Measurements from ENCODE around the gene CLSTN2. TPM values are rescaled to one million over a fixed set of nuclear protein-coding genes. Genes with fewer than 3 reads are reported as not detected.

CLSTN2 gene
- total and polyA plus RNA-seq, 2 of the 13 experiments (the other 11 are each of a cell fraction or from before 2014, with no cell fraction given), result not detected

DNA sequence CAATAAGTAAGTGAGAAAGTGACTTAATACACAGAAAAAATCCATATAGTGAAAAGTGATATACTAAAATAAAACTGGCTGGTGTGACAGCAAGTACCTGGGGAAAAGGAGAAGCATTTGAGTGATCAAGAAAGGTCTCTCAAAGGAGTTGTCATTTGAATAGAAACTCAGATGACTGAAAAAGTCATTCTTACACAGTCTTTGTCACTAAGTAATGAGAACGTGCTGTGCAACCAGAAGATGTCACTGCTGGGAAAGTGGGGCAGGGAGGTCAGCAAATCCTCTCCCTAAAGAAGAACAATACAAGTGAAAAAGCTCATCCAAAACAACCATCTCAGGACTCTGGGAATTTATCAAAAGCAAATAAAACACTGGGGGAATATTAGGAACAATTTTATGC lies 425.3 kb downstream of the CLSTN2 start:
- no peak for FAIRE-seq
- no peak overlapping the region for H2AFZ ChIP-seq (ENCODE audit: low read length)
- no peaks in the 10 kb centered on the region for H3K27me3 ChIP-seq (ENCODE audit: control insufficient read depth in 1 of 2, insufficient read depth in 2 of 2, low read length in 2 of 2)
- H3K27ac ChIP-seq (ENCODE audit: extremely low read length, insufficient read depth, low read length), result no peak overlapping the region
- CTCF ChIA-PET (ENCODE audit: low intra/inter-chr PET ratio, low total read pairs), result no interaction called here
- no peaks in the 10 kb centered on the region for H3K36me3 ChIP-seq (replicated peaks in 1 of 2; ENCODE audit: control insufficient read depth in 1 of 2, insufficient read depth in 2 of 2, low read length in 2 of 2)
- no peak for DNase-seq (ENCODE audit: low spot score)
- TF ChIP-seq, protein P1, sequence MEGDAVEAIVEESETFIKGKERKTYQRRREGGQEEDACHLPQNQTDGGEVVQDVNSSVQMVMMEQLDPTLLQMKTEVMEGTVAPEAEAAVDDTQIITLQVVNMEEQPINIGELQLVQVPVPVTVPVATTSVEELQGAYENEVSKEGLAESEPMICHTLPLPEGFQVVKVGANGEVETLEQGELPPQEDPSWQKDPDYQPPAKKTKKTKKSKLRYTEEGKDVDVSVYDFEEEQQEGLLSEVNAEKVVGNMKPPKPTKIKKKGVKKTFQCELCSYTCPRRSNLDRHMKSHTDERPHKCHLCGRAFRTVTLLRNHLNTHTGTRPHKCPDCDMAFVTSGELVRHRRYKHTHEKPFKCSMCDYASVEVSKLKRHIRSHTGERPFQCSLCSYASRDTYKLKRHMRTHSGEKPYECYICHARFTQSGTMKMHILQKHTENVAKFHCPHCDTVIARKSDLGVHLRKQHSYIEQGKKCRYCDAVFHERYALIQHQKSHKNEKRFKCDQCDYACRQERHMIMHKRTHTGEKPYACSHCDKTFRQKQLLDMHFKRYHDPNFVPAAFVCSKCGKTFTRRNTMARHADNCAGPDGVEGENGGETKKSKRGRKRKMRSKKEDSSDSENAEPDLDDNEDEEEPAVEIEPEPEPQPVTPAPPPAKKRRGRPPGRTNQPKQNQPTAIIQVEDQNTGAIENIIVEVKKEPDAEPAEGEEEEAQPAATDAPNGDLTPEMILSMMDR (CRISPR knock-in tag; IDR thresholded peaks at IDR 0.05), result peak; percentile 25; the same call in 1 of the 2 replicates
- TF ChIP-seq, protein P2, sequence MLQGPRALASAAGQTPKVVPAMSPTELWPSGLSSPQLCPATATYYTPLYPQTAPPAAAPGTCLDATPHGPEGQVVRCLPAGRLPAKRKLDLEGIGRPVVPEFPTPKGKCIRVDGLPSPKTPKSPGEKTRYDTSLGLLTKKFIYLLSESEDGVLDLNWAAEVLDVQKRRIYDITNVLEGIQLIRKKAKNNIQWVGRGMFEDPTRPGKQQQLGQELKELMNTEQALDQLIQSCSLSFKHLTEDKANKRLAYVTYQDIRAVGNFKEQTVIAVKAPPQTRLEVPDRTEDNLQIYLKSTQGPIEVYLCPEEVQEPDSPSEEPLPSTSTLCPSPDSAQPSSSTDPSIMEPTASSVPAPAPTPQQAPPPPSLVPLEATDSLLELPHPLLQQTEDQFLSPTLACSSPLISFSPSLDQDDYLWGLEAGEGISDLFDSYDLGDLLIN (CRISPR knock-in tag; IDR thresholded peaks at IDR 0.05; ENCODE audit: borderline replicate concordance), result no peak
- peak; percentile 24; the same call in 1 of the 2 replicates for TF ChIP-seq STAG1 (CRISPR knock-in tag; IDR thresholded peaks at IDR 0.05)
- no peak for TF ChIP-seq AGO1 (IDR thresholded peaks at IDR 0.05; ENCODE audit: low read depth, low read length, poor library complexity, severe bottlenecking)
- POLR2A ChIA-PET, result no interaction called here
- BruUV-seq (replicated peaks), result no TSS peak
- H3K9me3 ChIP-seq (ENCODE audit: low read length), result no peaks in the 10 kb centered on the region
- ATAC-seq, result no peak
- in situ Hi-C loops (cut with HindIII; ENCODE audit: extremely low pct_ligation_motif_present, low pct_unique_long_range_greater_than_20kb) (no loop called here), intact Hi-C loops (cut with micrococcal nuclease; ENCODE audit: unreplicated experiment) (loop anchor here (1.0 kb wide), 1 partner anchor 377 kb away; no protein-coding TSS in a partner anchor)
- no peaks in the 10 kb centered on the region for H4K20me1 ChIP-seq (ENCODE audit: insufficient read depth, low read length)
- no peak overlapping the region for H3K9ac ChIP-seq (ENCODE audit: insufficient read depth, low read depth, low read length)
- no peak overlapping the region for H3K4me2 ChIP-seq (ENCODE audit: low read depth, low read length)
- no peaks in the 10 kb centered on the region for H3K79me2 ChIP-seq (ENCODE audit: insufficient read depth, low read length)
- H3K4me3 ChIP-seq (replicated peaks in 1 of 3; ENCODE audit: insufficient read depth in 1 of 3, low read depth in 2 of 3, low read length in 3 of 3), result no peak overlapping the region
- WGBS (ENCODE audit: low lambda C conversion rate), result 0% methylated on average over 1 of the region's 1 CpG
- no peaks in the 10 kb centered on the region for H3K4me1 ChIP-seq (ENCODE audit: insufficient read depth, low read length)

DNA sequence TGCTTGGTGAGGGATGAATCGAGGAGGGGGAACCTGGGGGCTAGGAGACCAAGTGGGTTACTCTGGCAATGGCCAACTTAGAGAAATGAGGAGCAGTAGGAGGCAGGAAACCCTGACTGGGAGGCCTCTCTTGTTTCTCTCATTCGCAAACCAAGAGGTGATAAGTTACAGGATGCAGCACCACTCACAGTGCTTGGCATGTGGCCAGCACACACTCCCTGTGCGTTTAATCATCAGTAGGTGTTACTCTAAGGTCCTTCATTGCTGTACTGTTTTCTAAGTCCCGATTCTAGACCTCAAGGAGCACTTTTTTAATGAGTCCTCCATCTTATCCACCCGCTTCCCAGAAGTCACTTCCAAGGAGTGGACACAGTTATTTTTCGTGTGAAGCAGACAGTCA lies 428.8 kb downstream of the CLSTN2 start:
- ChIA-PET POLR2A (no interaction called here), CTCF (ENCODE audit: low intra/inter-chr PET ratio, low total read pairs) (no interaction called here)
- in situ Hi-C loops (cut with HindIII; ENCODE audit: extremely low pct_ligation_motif_present, low pct_unique_long_range_greater_than_20kb) (no loop called here), intact Hi-C loops (cut with micrococcal nuclease; ENCODE audit: unreplicated experiment) (no loop called here)
- Histone ChIP-seq H3K9ac (ENCODE audit: insufficient read depth, low read depth, low read length) (no peak overlapping the region), H3K4me2 (ENCODE audit: low read depth, low read length) (no peak overlapping the region), H3K27ac (ENCODE audit: extremely low read length, insufficient read depth, low read length) (no peak overlapping the region), H2AFZ (ENCODE audit: low read length) (no peak overlapping the region), H3K9me3 (ENCODE audit: low read length) (no peaks in the 10 kb centered on the region), H3K4me3 (replicated peaks in 1 of 3; ENCODE audit: insufficient read depth in 1 of 3, low read depth in 2 of 3, low read length in 3 of 3) (no peak overlapping the region), H3K36me3 (replicated peaks in 1 of 2; ENCODE audit: control insufficient read depth in 1 of 2, insufficient read depth in 2 of 2, low read length in 2 of 2) (no peaks in the 10 kb centered on the region), H4K20me1 (ENCODE audit: insufficient read depth, low read length) (no peaks in the 10 kb centered on the region), H3K4me1 (ENCODE audit: insufficient read depth, low read length) (no peaks in the 10 kb centered on the region), H3K79me2 (ENCODE audit: insufficient read depth, low read length) (no peaks in the 10 kb centered on the region), H3K27me3 (ENCODE audit: control insufficient read depth in 1 of 2, insufficient read depth in 2 of 2, low read length in 2 of 2) (no peaks in the 10 kb centered on the region; a peak in 2 of 5 replicates)
- BruUV-seq (replicated peaks), result no TSS peak
- WGBS (ENCODE audit: low lambda C conversion rate), result 8% methylated on average over 6 of the region's 6 CpGs
- DNase-seq (ENCODE audit: low spot score), result no peak
- no peak for ATAC-seq
- no peak for FAIRE-seq
- TF ChIP-seq SCMH1 (CRISPR knock-in tag; IDR thresholded peaks at IDR 0.05; ENCODE audit: borderline replicate concordance) (no peak), HOXA3 (CRISPR knock-in tag; IDR thresholded peaks at IDR 0.05) (no peak), REXO4 (CRISPR knock-in tag; IDR thresholded peaks at IDR 0.05; ENCODE audit: borderline replicate concordance) (no peak), TEAD3 (CRISPR knock-in tag; optimal IDR thresholded peaks at IDR 0.05; ENCODE audit: borderline replicate concordance) (no peak), TCF7L2 (IDR thresholded peaks at IDR 0.05; ENCODE audit: low read depth, low read length) (no peak), ZNF17 (CRISPR knock-in tag; IDR thresholded peaks at IDR 0.05) (no peak)
- TF ChIP-seq, protein P3, sequence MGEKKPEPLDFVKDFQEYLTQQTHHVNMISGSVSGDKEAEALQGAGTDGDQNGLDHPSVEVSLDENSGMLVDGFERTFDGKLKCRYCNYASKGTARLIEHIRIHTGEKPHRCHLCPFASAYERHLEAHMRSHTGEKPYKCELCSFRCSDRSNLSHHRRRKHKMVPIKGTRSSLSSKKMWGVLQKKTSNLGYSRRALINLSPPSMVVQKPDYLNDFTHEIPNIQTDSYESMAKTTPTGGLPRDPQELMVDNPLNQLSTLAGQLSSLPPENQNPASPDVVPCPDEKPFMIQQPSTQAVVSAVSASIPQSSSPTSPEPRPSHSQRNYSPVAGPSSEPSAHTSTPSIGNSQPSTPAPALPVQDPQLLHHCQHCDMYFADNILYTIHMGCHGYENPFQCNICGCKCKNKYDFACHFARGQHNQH (CRISPR knock-in tag; IDR thresholded peaks at IDR 0.05), result no peak
- TF ChIP-seq, protein P4, sequence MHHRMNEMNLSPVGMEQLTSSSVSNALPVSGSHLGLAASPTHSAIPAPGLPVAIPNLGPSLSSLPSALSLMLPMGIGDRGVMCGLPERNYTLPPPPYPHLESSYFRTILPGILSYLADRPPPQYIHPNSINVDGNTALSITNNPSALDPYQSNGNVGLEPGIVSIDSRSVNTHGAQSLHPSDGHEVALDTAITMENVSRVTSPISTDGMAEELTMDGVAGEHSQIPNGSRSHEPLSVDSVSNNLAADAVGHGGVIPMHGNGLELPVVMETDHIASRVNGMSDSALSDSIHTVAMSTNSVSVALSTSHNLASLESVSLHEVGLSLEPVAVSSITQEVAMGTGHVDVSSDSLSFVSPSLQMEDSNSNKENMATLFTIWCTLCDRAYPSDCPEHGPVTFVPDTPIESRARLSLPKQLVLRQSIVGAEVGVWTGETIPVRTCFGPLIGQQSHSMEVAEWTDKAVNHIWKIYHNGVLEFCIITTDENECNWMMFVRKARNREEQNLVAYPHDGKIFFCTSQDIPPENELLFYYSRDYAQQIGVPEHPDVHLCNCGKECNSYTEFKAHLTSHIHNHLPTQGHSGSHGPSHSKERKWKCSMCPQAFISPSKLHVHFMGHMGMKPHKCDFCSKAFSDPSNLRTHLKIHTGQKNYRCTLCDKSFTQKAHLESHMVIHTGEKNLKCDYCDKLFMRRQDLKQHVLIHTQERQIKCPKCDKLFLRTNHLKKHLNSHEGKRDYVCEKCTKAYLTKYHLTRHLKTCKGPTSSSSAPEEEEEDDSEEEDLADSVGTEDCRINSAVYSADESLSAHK (CRISPR knock-in tag; IDR thresholded peaks at IDR 0.05; ENCODE audit: borderline replicate concordance), result no peak
